GM12873 (cell line): ENCODE measurements around the gene ZNF268.

Experiments
- CTCF ChIP-seq: IDR thresholded peaks from 2 replicates; pipeline ENCODE4 v1.5.1; 2012; ENCODE audit warnings: low read depth, mild to moderate bottlenecking, moderate library complexity, low read length, control low read depth; ENCODE audit not compliant: insufficient read depth; ENCODE audit errors: missing control alignments

ZNF268 gene

GRCh38 chr12:133181238-133181959, at the start of gene ZNF268:
Gene ZNF268, plus strand, starts transcription at chr12:133181495. Its CDS starts 503 bp downstream, at chr12:133181998.
- TF ChIP-seq CTCF = peak; percentile 89

DNA sequence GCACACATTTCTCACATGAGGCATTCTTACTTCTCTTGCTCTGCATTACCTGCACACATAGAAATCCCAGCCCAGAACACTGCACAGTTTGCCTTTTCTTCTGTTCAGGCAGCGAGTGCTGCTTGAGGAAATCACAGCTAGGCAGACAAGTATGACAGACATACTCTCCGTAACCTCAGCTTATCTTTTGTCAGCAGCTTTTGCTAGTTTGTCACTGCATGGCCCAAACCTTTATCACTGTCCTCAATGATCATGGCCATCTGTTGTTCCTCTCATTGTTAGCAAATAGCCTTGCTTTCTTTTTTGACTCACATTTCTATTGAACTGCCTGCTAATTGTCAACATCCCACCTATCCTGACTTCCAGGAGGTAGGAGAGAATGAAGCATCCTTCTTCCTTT, 45.5 kb upstream of the ZNF268 start:
- no peak for TF ChIP-seq CTCF

GRCh38 chr12:133145981-133146380, 35.3 kb upstream of the ZNF268 start:
- no peak for TF ChIP-seq CTCF

GRCh38 chr12:133156125-133156690, 25.1 kb upstream of the ZNF268 start:
- no peak for TF ChIP-seq CTCF

- no peak for TF ChIP-seq CTCF
These were observed 15.5 kb upstream of the ZNF268 start for GRCh38 chr12:133165776-133166175.

- no peak for TF ChIP-seq CTCF
These were observed 8.8 kb upstream of the ZNF268 start for GRCh38 chr12:133172491-133172890.

GRCh38 chr12:133174901-133175300, 6.4 kb upstream of the ZNF268 start:
- no peak for TF ChIP-seq CTCF
